HG03442 (cell line): ENCODE results near the gene AAGAB.
"Not testable (repeated sequence)": the region's sequence is repeated elsewhere in the genome, so short reads cannot be mapped to it uniquely, and the experiment has no call there.

ENCODE experiments used
- ATAC-seq: cut with Tn5 transposase; IDR thresholded peaks from one replicate; pipeline ENCODE4 v1.9.1; 2021; ENCODE audit warnings: mild to moderate bottlenecking, moderate library complexity; ENCODE audit not compliant: unreplicated experiment

Gene AAGAB

GRCh38 chr15:67154249-67154648, 100.2 kb downstream of the AAGAB start:
- no peak for ATAC-seq

GRCh38 chr15:67153044-67153443, 101.4 kb downstream of the AAGAB start:
- ATAC-seq, result not testable (repeated sequence)

- ATAC-seq, result no peak
Observed at GRCh38 chr15:67152429-67152828, 102.0 kb downstream of the AAGAB start.
